ENCODE results near the gene SLC38A3.

SLC38A3 gene

DNA sequence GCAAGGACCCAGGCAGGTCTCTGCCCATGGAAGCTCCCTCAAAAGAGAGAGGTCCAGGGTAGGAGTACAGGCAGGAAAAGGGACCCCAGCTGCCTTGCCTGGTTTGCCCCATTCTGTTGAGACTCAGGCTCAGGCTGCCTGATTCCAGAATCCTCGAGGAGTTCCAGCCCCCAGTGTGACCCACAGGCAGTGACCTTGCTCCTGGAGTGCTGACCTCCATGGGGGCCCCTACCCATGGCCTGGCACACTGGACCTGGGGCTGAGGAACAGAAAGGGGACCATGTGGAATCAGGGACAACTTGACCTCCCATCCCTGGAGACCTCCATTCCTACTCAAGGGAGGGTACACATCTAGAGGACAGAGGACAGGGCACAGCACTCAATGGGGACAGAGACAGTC, 60.5 kb downstream of the SLC38A3 start:
- no peak for DNase-seq (ENCODE audit: low spot score)

DNA sequence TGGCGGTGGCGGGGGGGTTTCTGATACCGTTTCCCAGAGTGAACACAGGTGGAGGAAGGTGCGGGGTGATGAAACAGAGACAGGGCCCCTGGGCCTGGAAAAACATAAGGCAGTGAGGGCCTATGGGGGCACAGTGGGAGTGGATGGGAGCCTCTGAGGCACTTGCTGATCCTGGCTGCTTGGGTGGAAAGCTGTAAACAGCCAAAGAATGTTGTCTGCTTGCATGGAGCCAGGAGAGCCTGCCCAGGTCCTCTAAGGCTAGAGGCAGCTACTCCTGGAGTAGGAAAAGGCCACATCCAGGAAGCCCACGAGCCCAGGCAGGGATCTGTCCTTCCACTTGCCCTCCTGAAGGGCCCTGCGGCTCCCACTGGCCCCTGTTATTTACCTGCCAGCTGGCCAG, 60.9 kb downstream of the SLC38A3 start:
- DNase-seq (ENCODE audit: low spot score), result no peak

DNA sequence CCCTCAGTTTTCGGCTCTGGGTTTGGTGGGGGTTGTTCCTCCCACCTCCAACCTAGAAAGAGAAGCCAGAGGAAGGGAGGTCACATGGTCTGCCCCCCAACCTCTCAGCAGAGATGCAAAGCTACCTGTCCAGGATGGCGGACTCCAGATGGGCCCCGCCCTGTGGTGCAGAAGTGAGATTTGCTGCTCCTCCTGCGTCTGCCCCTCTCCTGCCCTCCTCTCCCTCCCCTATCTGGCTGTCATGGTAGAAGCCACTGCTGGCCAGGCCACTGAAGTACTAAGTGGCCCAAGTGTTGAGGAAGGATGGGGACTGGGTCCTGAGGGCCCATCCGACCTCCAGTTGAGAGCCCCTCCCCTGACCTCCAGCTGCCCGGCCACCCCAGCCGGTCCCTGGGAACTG, 61.8 kb downstream of the SLC38A3 start:
- DNase-seq (ENCODE audit: low spot score), result no peak

DNA sequence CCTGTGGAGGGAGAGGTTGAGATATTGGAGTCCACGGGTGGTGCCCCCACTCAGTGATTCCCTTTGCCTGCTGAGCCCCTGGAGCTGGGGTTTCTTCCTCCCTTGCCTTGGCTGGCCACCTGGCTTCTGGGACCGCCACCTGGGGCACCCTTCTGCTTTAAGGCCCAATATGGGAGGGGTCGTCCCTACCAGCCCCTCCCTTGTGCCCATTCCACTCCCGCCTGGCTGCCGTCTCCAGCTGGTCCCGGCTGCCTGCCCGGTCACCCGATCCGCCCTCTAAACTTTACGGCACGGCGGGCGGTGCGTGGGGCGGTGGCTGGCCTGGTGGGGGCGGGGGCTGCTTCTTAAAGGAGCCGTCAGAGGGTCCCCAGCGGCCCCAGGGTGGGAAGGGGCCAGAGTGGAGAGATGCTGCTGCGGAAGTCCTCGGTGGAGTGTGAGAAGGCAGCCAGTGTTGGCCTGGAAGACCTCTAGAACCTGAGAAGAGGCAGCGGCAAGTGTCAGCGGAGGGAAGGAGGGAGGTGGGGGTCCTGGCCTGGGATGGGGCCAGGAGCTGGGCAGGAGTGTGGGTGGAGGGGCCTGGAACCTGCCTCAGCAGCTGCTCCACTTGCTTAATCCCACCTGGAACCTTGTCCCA, 62.3 kb downstream of the SLC38A3 start:
- DNase-seq (ENCODE audit: low spot score), result no peak

DNA sequence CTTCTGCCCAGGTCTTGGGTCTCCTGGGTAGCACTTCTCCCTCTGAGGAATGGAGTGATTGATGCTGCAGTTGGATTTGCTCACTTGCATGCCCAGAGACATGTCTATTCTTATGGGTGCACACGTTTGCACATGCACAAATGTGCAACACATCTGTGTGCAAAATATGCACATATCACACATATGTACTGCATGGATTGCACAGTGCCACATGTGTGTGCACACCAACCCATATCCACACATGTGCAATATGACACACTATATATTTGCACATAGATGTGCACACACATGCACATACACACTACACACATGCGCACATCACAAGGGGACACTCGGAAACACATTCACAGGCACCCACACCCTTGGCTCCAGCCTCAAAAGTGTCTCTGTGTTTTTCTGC, 63.2 kb downstream of the SLC38A3 start:
- no peak for DNase-seq (ENCODE audit: low spot score)

GRCh38 chr3:50268703-50269451, 63.8 kb downstream of the SLC38A3 start, which contains the start of gene SEMA3B:
TSS of gene SEMA3B (plus strand) at chr3:50269147. CDS start at chr3:50269241, 94 bp downstream.
- DNase-seq (ENCODE audit: low spot score), result no peak

- DNase-seq (ENCODE audit: low spot score), result no peak
Measured at GRCh38 chr3:50269460-50269859, 64.4 kb downstream of the SLC38A3 start.

DNA sequence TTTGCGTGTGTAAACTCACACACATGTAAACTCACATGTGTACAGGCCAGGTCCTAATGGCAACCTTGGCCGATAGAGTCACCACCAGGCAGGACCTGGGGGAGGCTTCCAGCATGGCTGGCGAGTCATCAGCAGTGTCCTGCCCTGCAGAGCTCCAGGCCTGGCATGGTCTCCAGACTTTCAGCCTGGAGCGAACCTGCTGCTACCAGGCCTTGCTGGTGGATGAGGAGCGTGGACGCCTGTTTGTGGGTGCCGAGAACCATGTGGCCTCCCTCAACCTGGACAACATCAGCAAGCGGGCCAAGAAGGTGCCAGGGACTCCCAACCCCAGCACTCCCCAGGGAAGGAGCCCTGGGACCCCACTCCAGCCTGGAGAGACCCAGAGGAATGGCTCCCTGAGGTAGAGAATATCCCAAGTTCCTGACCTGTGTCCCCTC, 64.9 kb downstream of the SLC38A3 start:
- DNase-seq (ENCODE audit: low spot score), result no peak

DNA sequence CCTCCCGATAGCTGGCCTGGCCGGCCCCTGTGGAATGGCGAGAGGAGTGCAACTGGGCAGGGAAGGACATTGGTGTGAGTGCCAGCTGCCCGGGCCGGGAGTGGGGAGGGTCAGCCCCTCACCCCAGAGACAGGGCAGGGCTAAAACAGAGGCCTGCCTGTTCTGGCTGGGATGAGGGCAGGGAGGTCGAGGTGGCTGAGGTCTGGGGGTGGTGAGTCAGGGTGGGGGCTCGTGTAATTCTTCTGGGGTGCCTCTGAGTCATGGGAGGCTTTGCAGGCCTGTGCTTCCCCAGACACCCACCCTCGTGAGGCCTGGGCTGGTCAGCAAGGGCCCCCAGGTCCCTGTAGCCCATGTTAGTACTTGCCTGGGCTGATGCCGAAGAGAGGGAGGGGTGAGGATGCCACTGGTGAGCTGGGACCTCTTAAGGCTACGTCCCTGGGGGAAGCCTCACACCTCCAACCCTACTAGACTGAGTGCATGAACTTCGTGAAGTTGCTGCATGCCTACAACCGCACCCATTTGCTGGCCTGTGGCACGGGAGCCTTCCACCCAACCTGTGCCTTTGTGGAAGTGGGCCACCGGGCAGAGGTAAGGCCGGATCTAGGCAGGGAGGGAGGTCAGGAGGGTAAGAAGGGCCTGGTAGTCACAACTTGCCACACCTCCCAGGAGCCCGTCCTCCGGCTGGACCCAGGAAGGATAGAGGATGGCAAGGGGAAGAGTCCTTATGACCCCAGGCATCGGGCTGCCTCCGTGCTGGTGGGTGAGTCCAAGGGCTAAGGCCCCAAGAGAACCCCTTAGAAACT, 65.6 kb downstream of the SLC38A3 start:
- DNase-seq (ENCODE audit: low spot score), result no peak

Small RNA genes lying within 50 kb of the gene (small RNA-seq; reads per million reads assigned to genes)
- 0 reads per million in 2 experiments for gene MIR566
- 0 reads per million in 2 experiments for gene MIR5787

Data from SK-N-DZ (cell line).